Activated CD4-positive, CD25-positive, alpha-beta regulatory T cell treated with anti-CD3 and anti-CD28 coated beads, Interleukin-2, amount 50 U/mL, for 24 hours (primary cell): ENCODE results near the gene TANK.
"Not testable (repeated sequence)": the region's sequence is repeated elsewhere in the genome, so short reads cannot be mapped to it uniquely, and the experiment has no call there.

ENCODE experiments used
- ATAC-seq, 2 donors: fragments of 150-1000 bp; cut with Tn5 transposase; one replicate each; pipeline ENCODE4 v1.10.0; 2021; ENCODE audit warnings: mild to moderate bottlenecking in 1 of 2, moderate library complexity in 1 of 2

TANK gene

GRCh38 chr2:161233858-161234431, 73.7 kb downstream of the TANK start:
- ATAC-seq = peak; percentile 26 to 53

- ATAC-seq = no peak
These were observed 74.4 kb downstream of the TANK start for GRCh38 chr2:161234627-161235026.

DNA sequence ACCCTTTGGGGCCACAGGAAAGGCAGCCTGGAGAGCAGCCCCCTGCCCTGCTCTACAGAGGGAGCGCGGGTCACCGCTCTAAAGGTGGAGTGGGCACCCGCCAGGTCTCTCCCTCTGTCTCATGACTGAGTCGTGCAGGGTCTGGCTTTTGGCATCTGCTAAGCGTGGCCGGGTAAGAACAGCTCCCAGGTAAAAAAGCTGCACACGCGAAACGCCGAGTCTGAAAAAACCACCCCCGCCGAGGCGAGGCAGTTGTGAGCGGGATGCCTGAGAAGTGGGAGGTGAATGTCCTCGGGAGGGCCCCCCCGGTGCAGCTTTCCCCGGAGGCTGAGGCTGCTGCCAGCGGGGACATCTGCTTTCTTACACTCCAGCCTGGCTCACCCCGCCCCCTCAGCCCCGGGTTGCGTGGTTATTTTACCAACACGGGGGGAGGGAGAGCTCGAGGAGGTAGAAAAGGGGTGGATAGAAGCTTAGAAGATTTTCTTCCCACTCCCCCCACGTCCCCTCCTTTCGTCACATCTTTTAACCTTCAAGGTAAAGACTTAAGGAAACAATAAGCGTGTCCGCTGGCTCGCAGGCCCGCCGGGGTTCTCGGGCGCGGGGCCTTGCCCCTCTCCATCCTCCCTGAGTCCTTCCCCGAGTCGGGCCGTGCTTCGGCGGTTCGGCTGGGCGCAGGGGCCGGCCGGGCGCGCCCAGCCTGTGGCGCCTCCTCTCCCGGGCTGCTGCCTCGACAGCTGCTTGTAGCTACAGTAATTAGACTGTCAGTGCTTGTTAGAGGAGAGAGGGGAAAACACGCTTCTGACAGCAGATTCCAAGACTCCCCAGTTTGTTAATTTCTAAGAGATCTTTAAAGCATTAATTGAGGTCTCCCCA, 77.4 kb downstream of the TANK start:
- peak; percentile 30 to 37 for ATAC-seq

DNA sequence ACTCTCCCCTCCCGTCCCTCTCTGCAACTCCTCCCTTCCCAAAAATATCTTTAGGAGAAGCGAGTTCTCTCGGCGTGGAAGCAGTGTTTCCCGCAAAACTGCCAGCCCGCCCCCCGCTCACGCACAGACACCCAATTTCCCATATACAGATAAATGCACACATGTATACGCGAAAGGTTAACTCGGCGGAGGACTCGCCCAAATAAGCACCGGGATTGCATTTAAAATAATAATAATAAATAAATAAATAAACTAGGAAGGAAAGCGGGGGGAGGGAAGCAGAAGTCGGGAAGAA, 78.0 kb downstream of the TANK start:
- ATAC-seq = no peak

DNA sequence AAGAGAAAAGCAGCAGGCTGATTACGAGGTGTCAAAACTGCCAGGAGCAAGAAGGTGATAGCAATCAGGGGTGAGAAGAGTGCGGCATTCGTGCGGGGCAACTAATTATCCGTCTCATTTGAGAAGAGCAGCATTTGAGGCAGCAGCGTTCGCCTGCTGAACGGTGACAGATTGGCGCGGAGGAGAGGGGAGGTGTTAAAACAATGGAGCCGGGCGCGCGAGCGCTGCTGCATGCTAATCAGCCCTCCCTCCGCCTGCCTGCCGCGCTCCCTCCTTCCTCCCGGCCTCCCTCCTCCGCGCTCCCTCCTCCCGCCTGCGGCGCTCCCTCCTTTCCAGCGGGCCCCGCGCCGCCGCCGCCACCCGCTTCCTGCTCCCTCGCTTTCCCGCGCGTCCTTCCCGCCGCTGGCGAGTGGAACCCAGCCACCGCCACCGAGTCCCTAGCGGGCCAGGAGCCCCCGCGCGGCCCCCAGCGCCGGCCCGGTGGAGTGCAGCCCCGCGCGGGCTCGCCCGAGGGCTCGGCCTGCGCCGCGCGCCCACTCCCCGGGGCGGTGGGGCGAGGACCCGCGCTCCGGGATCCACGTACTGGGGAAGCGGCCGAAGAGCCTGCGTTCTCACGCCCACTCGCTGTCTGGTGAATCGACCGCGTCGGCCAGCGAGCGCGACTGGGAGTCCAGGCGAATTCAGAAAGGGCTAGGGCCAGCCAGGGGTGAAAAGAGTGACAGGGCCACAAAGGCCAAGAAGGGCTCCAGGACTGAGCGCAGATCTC, 78.5 kb downstream of the TANK start:
- peak; percentile 55 to 60 for ATAC-seq

DNA sequence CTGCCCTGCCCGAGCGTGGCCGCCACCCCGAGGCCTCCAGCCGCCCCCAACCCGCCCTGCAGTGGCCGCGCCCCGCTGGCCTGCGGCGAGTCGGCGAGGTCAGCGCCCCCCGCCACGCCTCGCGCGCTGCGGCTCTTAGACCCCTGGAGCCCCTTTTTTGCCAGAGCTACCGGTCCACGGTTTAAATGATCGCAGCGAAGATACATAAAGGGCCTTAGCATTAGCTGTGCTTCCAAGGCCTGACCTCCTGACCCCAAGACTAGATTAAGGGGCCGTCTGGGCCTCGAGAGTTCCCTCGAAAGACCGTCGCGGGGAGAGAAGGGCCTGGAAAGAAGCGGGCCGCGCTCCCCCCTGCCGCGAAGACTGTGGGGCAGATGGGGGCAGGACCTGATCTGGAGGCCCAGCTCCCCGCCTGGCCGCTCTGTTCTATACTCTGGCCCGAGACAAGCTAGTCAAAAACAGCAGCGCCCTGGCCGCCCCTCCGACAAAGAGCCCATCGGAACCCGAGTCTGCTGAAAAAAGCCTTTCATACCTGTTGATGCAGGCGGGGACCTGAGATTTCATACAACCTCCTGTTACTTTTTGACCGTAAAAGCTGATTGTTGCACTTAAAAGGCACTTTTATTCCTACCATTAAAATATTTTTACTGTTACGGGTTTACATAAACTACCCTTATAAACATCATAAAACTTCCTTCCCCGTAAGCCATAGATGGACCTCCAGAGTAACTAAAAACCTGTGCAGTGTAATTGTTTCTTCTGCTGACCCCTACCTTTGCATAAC, 79.3 kb downstream of the TANK start:
- ATAC-seq = no peak

GRCh38 chr2:161241894-161242293, 81.7 kb downstream of the TANK start:
- ATAC-seq = no peak

GRCh38 chr2:161243312-161243711, 83.1 kb downstream of the TANK start:
- no peak for ATAC-seq

DNA sequence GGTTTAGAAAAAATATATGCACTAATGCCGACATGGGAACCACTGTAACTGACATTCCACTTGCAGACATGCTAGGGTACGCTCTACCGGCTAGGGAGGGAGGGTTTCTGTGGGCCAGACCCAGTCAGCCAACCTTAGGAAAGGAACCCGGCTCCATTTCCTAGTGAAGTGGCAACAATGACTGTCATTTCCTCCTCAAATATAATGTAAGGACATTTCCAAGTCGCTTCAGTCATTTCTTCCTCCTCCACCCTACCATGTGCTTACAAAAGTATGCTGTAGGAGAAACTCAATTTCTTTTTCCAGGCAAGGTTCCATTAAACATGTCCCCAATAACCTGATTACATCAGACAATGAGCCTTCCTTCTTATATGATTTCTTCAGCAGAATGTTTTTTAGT, 83.7 kb downstream of the TANK start:
- ATAC-seq = no peak

- ATAC-seq = peak; percentile 89 to 90
These were observed 84.4 kb downstream of the TANK start for GRCh38 chr2:161244387-161245260.

- no peak for ATAC-seq
These were observed 85.0 kb downstream of the TANK start for GRCh38 chr2:161245261-161245553.

DNA sequence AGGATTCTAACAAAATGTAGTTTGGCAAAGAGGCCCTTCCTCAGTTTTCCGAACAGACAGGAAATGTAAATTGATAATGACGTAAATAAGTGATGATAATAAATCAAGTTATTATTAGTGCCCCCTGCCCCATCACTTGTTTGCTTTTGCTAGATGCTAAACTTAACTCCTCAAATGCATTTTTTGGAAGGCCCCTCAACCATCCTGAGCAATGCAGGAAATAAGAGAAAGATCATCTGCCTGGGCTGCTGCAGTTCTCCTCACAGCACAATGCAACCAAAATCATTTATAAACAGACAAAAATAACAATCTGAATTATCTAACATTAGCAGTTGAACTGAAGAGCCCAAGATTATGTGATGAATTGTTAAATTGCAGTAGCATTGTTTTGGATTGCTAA, 85.4 kb downstream of the TANK start:
- ATAC-seq = no peak

DNA sequence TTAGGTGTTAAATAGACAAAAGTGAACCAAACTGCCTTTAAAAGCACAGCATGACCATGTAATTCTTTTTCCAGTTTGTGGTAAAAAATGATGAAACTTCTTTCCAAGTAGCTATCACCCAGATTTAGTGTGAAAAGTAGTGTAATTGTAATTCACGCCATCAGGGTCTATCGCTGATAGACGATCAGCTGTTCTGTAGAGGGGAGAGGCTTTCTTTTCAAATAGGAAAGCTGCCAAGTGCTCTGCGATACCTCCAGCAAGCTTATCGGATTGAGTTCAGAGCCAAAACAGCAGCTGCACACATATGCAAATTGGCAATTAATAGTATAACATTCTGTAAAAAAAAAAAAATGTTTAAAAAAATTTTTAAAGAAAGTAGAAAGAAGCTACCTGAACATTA, 86.1 kb downstream of the TANK start:
- no peak for ATAC-seq

DNA sequence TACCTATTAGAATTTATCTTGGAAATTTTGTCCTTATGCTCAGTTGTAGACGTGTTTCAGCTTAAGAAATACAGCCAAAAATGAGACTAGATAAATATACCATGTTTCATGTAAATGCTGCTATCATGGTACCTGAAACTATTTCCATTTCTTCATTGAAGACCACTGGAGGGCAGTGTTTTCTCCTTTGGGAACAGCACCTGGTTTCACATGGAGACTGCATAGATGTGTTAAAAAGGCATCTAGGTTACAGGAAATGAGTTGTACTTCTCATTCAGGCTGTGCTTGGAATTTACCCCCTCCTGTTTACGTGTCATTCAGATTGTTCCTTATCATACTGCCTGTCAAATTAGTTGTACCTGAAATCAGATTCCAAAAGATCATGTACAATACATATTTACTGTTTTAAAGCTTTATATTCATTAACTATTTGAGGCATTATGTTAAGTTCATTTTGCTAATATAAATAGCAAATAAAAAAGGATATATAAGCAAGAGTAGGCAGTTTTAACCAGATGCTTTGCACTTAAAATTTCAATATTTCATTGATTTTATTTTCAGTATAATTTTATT, 90.7 kb downstream of the TANK start:
- ATAC-seq = no peak

GRCh38 chr2:161257123-161257952, 97.1 kb downstream of the TANK start:
- ATAC-seq = no peak

GRCh38 chr2:161265874-161266273, 105.6 kb downstream of the TANK start:
- no peak for ATAC-seq

DNA sequence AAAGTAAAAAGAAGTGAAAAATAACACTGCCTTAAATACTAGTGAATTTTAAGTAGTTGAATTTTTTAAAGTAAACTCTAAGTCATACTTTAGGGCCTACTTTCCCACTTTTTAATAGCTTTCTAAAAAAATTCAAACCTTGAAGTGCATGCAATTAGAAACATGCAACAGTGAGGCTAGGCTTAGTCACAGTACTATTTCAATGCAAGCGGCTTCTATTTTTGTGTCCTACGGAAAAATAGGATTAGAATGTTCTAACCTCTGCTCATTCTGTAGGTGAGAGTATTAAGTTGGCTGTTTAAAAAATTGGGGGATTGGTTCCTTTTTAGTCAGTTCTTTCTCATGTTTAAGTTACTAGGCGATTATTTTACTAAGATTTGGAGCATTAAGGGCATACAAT, 108.9 kb downstream of the TANK start:
- ATAC-seq = no peak

GRCh38 chr2:161273038-161273760, 113.0 kb downstream of the TANK start:
- peak in 1 of 2 donors; percentile 41 for ATAC-seq

DNA sequence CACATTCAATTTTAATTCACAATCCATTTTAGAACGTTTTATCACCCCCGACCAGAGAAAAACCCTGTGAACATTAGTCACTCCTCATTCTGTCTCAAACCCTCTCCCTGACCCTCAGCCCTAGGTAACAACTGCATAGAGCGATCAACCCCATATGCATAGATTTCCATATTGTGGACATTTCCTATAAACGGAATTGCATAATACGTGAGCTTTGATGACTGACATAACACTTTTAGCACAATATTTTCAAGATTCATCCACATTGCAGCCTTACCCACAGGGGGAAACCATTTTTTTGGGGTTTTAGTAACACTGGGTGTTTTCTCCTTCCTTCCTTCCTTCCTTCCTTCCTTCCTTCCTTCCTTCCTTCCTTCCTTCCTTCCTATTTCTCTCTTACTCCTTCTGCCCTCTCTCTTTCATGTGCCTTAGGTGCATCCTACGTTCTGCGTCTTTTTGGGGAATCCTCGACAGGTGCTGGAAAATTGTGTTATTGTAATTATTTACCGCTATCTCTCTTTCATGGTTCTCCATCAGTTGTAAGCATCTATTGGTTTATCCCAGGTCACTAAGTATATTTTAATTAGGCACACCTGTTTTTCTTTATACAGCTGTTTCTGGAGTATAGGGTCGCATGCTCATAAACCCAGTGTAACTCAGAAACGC, 118.5 kb downstream of the TANK start:
- not testable (repeated sequence) for ATAC-seq
